ENCODE measurements around the gene FANCC. TPM values are rescaled to one million over a fixed set of nuclear protein-coding genes. Genes with fewer than 3 reads are reported as not detected.

FANCC gene
- total RNA-seq, 4 donors from 2014 or later = 13.8 to 32.2 (median 21.4) TPM

DNA sequence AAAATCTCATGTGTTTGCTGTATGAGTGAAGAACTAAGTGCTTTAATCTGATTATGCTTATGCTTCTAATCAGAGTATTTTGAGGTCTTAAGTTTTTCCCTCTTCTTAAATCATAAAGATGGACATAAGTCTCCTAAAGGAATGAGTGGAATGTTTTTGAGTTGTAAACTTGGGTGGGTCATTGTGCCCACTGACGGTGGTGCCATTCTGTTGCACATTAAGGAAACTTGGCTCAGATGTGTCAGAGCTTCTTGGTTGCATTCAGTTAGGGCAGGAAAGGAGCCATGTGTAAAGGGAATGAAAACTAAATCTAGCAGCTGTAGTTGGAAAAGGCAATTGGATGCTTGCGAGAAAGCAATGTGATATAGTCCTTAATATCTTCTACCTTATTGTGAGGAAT lies 256.6 kb downstream of the FANCC start:
- H3K27ac ChIP-seq = peak overlapping the region in 2 of 4 donors; percentile 16 to 81
- no peak for DNase-seq
- no peak for TF ChIP-seq POLR2A (IDR thresholded peaks at IDR 0.05)
- TF ChIP-seq, protein P1, sequence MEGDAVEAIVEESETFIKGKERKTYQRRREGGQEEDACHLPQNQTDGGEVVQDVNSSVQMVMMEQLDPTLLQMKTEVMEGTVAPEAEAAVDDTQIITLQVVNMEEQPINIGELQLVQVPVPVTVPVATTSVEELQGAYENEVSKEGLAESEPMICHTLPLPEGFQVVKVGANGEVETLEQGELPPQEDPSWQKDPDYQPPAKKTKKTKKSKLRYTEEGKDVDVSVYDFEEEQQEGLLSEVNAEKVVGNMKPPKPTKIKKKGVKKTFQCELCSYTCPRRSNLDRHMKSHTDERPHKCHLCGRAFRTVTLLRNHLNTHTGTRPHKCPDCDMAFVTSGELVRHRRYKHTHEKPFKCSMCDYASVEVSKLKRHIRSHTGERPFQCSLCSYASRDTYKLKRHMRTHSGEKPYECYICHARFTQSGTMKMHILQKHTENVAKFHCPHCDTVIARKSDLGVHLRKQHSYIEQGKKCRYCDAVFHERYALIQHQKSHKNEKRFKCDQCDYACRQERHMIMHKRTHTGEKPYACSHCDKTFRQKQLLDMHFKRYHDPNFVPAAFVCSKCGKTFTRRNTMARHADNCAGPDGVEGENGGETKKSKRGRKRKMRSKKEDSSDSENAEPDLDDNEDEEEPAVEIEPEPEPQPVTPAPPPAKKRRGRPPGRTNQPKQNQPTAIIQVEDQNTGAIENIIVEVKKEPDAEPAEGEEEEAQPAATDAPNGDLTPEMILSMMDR (IDR thresholded peaks at IDR 0.05) = no peak
- H3K36me3 ChIP-seq = peaks cover 0 to 35% (median 0%) of the 10 kb centered on the region in 3 donors
- H3K4me3 ChIP-seq = no peak overlapping the region
- no peaks in the 10 kb centered on the region for H3K9me3 ChIP-seq
- no peaks in the 10 kb centered on the region for H3K27me3 ChIP-seq
- peaks cover 0 to 45% (median 2%) of the 10 kb centered on the region in 4 donors for H3K4me1 ChIP-seq

DNA sequence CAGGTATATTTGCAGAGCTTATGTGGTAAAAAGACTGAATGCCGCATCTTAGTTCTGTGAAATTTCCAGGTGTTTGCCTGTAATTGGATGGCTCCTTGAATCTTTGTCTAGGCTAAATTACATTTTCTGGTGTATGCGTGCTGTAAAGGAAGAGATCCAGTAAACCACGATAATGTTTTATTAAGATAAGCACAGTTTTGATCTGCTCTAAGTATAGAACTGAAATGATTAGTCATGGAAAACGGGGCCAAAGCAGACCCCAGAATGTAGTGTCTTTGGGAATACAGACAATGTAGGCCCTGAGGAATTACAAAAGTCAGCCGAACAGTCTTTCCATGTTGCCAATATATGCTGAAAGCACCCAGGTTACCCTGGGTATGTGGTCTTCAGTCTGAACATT lies 257.3 kb downstream of the FANCC start:
- no peak for TF ChIP-seq POLR2A (IDR thresholded peaks at IDR 0.05)
- TF ChIP-seq, protein P1 (IDR thresholded peaks at IDR 0.05) = no peak
- Histone ChIP-seq H3K27me3 (no peaks in the 10 kb centered on the region), H3K36me3 (peaks cover 0 to 35% (median 0%) of the 10 kb centered on the region in 3 donors), H3K4me1 (peaks cover 0 to 45% (median 2%) of the 10 kb centered on the region in 4 donors), H3K4me3 (no peak overlapping the region), H3K27ac (peak overlapping the region in 2 of 4 donors; percentile 16 to 81), H3K9me3 (no peaks in the 10 kb centered on the region)
- no peak for DNase-seq

DNA sequence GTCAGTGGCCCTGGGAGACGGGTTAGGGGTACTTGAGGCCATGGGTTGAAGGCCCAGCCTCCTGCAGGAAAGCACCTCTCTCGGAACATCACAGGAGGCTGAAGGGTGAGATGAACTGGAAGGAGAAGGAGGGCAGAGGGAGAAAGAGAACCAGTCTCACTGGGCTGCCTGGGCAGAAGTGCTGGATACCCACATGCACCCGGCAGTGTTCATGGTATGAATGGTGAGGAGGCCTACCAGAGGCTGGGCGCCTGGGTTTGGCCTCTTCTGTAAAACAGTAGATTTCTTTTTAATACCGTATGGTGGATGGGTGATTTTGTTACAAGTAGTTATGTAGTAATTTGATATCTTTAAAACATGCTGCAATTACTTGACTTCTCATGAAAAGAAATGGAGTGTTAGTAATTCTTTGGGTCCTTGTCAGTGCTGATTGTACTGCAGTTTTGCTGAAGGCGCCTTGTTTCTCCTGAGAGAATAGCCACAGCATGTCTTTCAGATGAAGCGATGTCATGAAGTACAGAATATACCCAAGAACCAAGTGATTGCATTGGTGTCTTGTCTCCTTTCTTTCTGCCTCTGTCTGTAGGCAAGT lies 258.6 kb downstream of the FANCC start:
- peak overlapping the region in 1 of 4 donors; percentile 23 for H3K4me3 ChIP-seq
- peak overlapping the region in 2 of 4 donors; percentile 2 to 81 for H3K27ac ChIP-seq
- no peaks in the 10 kb centered on the region for H3K9me3 ChIP-seq
- DNase-seq = no peak
- TF ChIP-seq POLR2A (IDR thresholded peaks at IDR 0.05) = no peak
- TF ChIP-seq, protein P1 (IDR thresholded peaks at IDR 0.05) = no peak
- no peaks in the 10 kb centered on the region for H3K27me3 ChIP-seq
- H3K36me3 ChIP-seq = peaks cover 0 to 31% (median 0%) of the 10 kb centered on the region in 3 donors
- peaks cover 0 to 31% (median 2%) of the 10 kb centered on the region in 4 donors for H3K4me1 ChIP-seq

DNA sequence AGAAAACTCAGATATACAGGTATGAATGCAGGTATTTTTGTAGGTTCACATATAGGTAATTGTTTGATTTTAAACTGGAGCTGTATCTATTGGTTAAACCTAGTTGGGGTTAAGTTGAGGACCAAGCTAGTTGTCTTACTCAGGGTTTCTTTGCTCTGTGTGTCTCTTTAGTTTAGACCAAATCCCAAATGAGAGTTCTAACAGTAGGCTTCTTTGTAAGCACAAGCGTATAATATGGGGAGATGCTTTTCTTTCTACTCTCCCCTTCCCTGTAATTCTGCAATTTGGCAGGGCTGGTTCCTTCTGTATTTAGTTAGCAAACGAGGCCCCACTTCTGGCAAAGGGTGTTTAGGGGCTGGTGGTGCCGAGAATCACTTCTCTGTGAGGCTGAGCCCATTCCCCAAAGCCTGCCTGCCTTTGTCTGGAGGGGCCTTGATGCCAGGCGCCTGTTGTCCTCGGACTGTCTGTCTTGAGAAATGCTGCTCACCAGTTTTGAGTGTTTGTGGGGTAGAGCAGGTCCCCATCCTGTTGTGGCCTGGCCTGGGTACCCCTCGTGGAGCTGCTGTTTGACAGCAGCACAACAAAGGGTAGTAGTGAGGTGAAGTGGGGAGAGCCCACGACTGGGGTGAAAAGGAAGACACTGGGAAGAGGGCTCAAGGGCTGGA lies 259.3 kb downstream of the FANCC start:
- peak overlapping the region in 2 of 4 donors; percentile 2 to 81 for H3K27ac ChIP-seq
- peaks cover 0 to 25% (median 2%) of the 10 kb centered on the region in 4 donors for H3K4me1 ChIP-seq
- DNase-seq = no peak
- no peaks in the 10 kb centered on the region for H3K9me3 ChIP-seq
- peaks cover 0 to 25% (median 0%) of the 10 kb centered on the region in 3 donors for H3K36me3 ChIP-seq
- no peak for TF ChIP-seq POLR2A (IDR thresholded peaks at IDR 0.05)
- TF ChIP-seq, protein P1 (IDR thresholded peaks at IDR 0.05) = no peak
- peak overlapping the region in 1 of 4 donors; percentile 23 for H3K4me3 ChIP-seq
- H3K27me3 ChIP-seq = no peaks in the 10 kb centered on the region

DNA sequence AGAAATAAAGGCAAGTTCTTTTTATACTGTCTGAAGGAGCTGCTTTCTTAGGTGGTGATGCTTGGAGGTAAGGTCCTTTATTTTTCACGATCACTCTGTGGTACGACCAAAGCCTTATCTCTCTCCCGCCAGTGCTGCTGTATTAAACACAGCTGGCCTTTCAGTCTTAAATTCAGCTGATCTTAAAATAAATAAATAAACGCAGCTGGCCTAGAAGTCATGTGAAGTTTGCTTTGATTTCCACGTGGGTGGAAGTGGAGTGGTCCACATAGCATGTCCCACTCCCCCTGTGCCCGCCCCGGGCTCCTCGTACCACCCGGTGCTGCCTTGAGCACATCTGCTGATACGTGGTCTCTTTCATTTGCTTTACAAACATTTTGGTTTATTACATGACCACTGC lies 260.4 kb downstream of the FANCC start:
- Histone ChIP-seq H3K4me3 (peak overlapping the region in 1 of 4 donors; percentile 23), H3K27me3 (no peaks in the 10 kb centered on the region), H3K27ac (peak overlapping the region in 3 of 4 donors; percentile 5 to 81 (median 36)), H3K36me3 (peaks cover 0 to 16% (median 0%) of the 10 kb centered on the region in 3 donors), H3K4me1 (peaks cover 0 to 13% (median 2%) of the 10 kb centered on the region in 4 donors), H3K9me3 (no peaks in the 10 kb centered on the region)
- DNase-seq = no peak
- TF ChIP-seq, protein P1 (IDR thresholded peaks at IDR 0.05) = no peak
- TF ChIP-seq POLR2A (IDR thresholded peaks at IDR 0.05) = no peak
